ENCODE data around the gene SPAM1. TPM values are rescaled to one million over a fixed set of nuclear protein-coding genes. Genes with fewer than 3 reads are reported as not detected.
"Not testable (repeated sequence)": the region's sequence is repeated elsewhere in the genome, so short reads cannot be mapped to it uniquely, and the experiment has no call there.

The SPAM1 gene
- polyA plus RNA-seq (ENCODE audit: insufficient read depth in 1 of 5, insufficient read length in 5 of 5, low replicate concordance in 1 of 5): under 1 TPM in 1 of 5 donors, not detected in 4; 0.21 TPM
- long read RNA-seq, donor 1: 0 reads
- long read RNA-seq, donor 2: 0 reads
- long read RNA-seq, donor 3: 0 reads
- long read RNA-seq, donor 4: 0 reads
- long read RNA-seq, donor 5: 0 reads
- long read RNA-seq, donor 6: 0 reads
- long read RNA-seq, donor 7: 0 reads
- long read RNA-seq, donor 8: 0 reads

GRCh38 chr7:123924941-123925340 is at the start of gene SPAM1:
TSS of gene SPAM1 (plus strand) at chr7:123925241. CDS start at chr7:123953571, 28,330 bp downstream.
- no peak for DNase-seq

- no peak for DNase-seq
These were observed 48.3 kb upstream of the SPAM1 start for GRCh38 chr7:123876557-123877256.

- DNase-seq: no peak
These were observed 45.4 kb upstream of the SPAM1 start for GRCh38 chr7:123879628-123880027.

- DNase-seq: no peak
These were observed 43.7 kb upstream of the SPAM1 start for GRCh38 chr7:123881300-123881699.

GRCh38 chr7:123883154-123883553 is 41.9 kb upstream of the SPAM1 start:
- no peak for DNase-seq

GRCh38 chr7:123888192-123888591 is 36.8 kb upstream of the SPAM1 start:
- DNase-seq: no peak

- DNase-seq: not testable (repeated sequence)
These were observed 30.3 kb upstream of the SPAM1 start for GRCh38 chr7:123894753-123895152.

- DNase-seq: no peak
These were observed 23.9 kb upstream of the SPAM1 start for GRCh38 chr7:123901101-123901500.

- DNase-seq: no peak
These were observed 19.3 kb upstream of the SPAM1 start for GRCh38 chr7:123905714-123906113.

GRCh38 chr7:123916240-123916724 is 8.8 kb upstream of the SPAM1 start:
- DNase-seq: peak in 1 of 2 donors; percentile 11

- DNase-seq: no peak
These were observed 7.2 kb upstream of the SPAM1 start for GRCh38 chr7:123917878-123918277.

GRCh38 chr7:123918309-123918708 is 6.7 kb upstream of the SPAM1 start:
- DNase-seq: no peak

- DNase-seq: no peak
These were observed 1.4 kb upstream of the SPAM1 start for GRCh38 chr7:123923599-123923998.

GRCh38 chr7:123929107-123929506 is 4.1 kb downstream of the SPAM1 start:
- no peak for DNase-seq

- DNase-seq: no peak
These were observed 4.6 kb downstream of the SPAM1 start for GRCh38 chr7:123929655-123930054.

- DNase-seq: no peak
These were observed 10.7 kb downstream of the SPAM1 start for GRCh38 chr7:123935436-123936381.

- no peak for DNase-seq
These were observed 11.3 kb downstream of the SPAM1 start for GRCh38 chr7:123936388-123936787.

GRCh38 chr7:123939784-123940183 is 14.7 kb downstream of the SPAM1 start:
- no peak for DNase-seq

GRCh38 chr7:123941391-123942180 is 16.5 kb downstream of the SPAM1 start:
- DNase-seq: no peak

- DNase-seq: no peak
These were observed 19.4 kb downstream of the SPAM1 start for GRCh38 chr7:123944395-123944794.

- DNase-seq: no peak
These were observed 20.9 kb downstream of the SPAM1 start for GRCh38 chr7:123945938-123946337.
